ENCODE results near the gene ENPP7.

ENPP7 gene

DNA sequence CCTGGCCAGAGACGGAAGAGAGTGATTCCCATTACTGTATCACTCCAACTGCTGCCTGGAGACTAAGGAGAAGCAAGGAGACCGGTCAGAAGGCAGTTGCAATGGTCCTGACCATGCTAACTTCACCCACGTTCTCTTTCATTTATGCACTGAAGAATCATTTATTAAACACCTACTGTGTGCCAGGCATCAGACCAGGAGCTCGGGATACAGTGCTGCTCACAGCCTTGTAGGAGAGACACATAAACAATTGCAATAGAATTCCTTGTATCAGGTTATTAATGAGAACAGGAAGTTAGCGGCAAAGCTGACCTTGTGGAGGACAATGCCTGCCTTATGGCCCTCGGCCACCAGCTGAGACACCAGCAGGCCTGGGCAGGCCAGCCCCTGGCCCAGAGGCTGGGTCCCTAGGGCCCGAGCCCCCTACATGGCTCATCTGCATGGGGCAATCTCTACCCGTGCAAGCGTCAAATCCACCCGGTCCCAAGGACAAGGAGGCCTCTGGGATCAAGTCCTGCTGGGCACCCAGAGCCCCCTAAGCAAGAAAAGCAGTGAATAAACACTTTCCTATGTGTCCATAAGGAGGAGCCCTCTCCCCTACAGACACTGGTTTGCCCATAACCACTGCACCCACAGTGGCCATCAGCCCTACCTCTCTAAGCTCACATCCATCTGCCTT lies 8.6 kb upstream of the ENPP7 start:
- no peak overlapping the region for H2BK12ac ChIP-seq (ENCODE audit: low read length)
- no peak overlapping the region for H4K8ac ChIP-seq (ENCODE audit: low read depth, low read length)
- no peak overlapping the region for H3K4me3 ChIP-seq (ENCODE audit: low read length in 2 of 2)
- no peak overlapping the region for H3K4me2 ChIP-seq (ENCODE audit: insufficient read depth, low read length, poor library complexity, severe bottlenecking)
- peaks cover 2% of the 10 kb centered on the region for H3K79me1 ChIP-seq (ENCODE audit: low read depth, low read length)
- H3K27me3 ChIP-seq (ENCODE audit: control insufficient read depth in 3 of 3, insufficient read depth in 3 of 3, low read depth in 1 of 3, low read length in 3 of 3) = peaks cover 0 to 3% (median 0%) of the 10 kb centered on the region in 3 experiments
- H2AK5ac ChIP-seq (ENCODE audit: low read depth, low read length) = no peak overlapping the region
- H2BK120ac ChIP-seq (ENCODE audit: low read depth, low read length) = no peak overlapping the region
- H3K18ac ChIP-seq (ENCODE audit: low read length) = no peak overlapping the region
- no CpG with 5 or more reads among the region's 10 CpGs for WGBS, 2 donors (ENCODE audit: extremely low coverage in 2 of 2, insufficient read length in 2 of 2, insufficient replicate concordance in 1 of 2)
- no peaks in the 10 kb centered on the region for H3K36me3 ChIP-seq (replicated peaks in 1 of 2; ENCODE audit: control insufficient read depth in 2 of 2, insufficient read depth in 2 of 2, low read length in 2 of 2)
- no peak overlapping the region for H3K27ac ChIP-seq (replicated peaks; ENCODE audit: low read length)
- no peak overlapping the region for H3K9ac ChIP-seq (ENCODE audit: low read depth, low read length, poor library complexity)
- no peak overlapping the region for H4K91ac ChIP-seq (ENCODE audit: low read depth, low read length, poor library complexity)
- H3K14ac ChIP-seq (ENCODE audit: low read length) = no peak overlapping the region
- no peak overlapping the region for H3K4ac ChIP-seq (ENCODE audit: low read length)
- no peaks in the 10 kb centered on the region for H3K9me3 ChIP-seq (replicated peaks in 1 of 2; ENCODE audit: control insufficient read depth in 2 of 2, insufficient read depth in 1 of 2, low read depth in 1 of 2, low read length in 2 of 2)
- H3K4me1 ChIP-seq (ENCODE audit: control insufficient read depth in 2 of 2, insufficient read depth in 1 of 2, low read depth in 1 of 2, low read length in 2 of 2) = peaks cover 5 to 15% of the 10 kb centered on the region in 2 donors
- no peak overlapping the region for H3K23ac ChIP-seq (ENCODE audit: low read depth, low read length, poor library complexity)
- peak overlapping the region; percentile 41 for H2AFZ ChIP-seq (ENCODE audit: low read length)
- H2BK15ac ChIP-seq (ENCODE audit: low read length) = no peak overlapping the region
- H2BK5ac ChIP-seq (ENCODE audit: low read length) = no peak overlapping the region
- DNase-seq (ENCODE audit: low spot score) = no peak

DNA sequence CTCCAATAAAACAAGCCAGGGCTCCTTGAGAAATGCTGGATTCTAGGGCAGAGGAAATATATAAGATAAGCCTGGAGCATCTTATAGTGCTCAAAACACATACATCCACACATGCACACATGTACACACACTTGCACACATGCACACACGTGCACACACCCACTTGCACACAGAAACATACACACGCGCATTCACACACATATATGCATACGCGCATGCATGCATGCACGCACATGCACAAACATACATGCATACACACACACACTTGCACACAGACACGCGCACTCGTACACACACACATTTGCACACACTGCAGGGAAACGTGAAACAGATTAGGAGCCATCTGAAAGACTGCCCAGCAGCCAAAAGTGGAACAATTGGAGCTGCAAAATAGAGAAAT lies 8.0 kb upstream of the ENPP7 start:
- no peak overlapping the region for H3K4me2 ChIP-seq (ENCODE audit: insufficient read depth, low read length, poor library complexity, severe bottlenecking)
- H3K36me3 ChIP-seq (replicated peaks in 1 of 2; ENCODE audit: control insufficient read depth in 2 of 2, insufficient read depth in 2 of 2, low read length in 2 of 2) = no peaks in the 10 kb centered on the region
- H2BK120ac ChIP-seq (ENCODE audit: low read depth, low read length) = no peak overlapping the region
- no peak overlapping the region for H4K91ac ChIP-seq (ENCODE audit: low read depth, low read length, poor library complexity)
- WGBS, 2 donors (ENCODE audit: extremely low coverage in 2 of 2, insufficient read length in 2 of 2, insufficient replicate concordance in 1 of 2) = no CpG with 5 or more reads among the region's 10 CpGs
- no peak overlapping the region for H2AFZ ChIP-seq (ENCODE audit: low read length)
- H3K14ac ChIP-seq (ENCODE audit: low read length) = no peak overlapping the region
- H3K23ac ChIP-seq (ENCODE audit: low read depth, low read length, poor library complexity) = no peak overlapping the region
- H2BK15ac ChIP-seq (ENCODE audit: low read length) = no peak overlapping the region
- DNase-seq (ENCODE audit: low spot score) = no peak
- no peak overlapping the region for H2BK12ac ChIP-seq (ENCODE audit: low read length)
- no peak overlapping the region for H3K27ac ChIP-seq (replicated peaks; ENCODE audit: low read length)
- peaks cover 2% of the 10 kb centered on the region for H3K79me1 ChIP-seq (ENCODE audit: low read depth, low read length)
- no peak overlapping the region for H3K9ac ChIP-seq (ENCODE audit: low read depth, low read length, poor library complexity)
- H3K27me3 ChIP-seq (ENCODE audit: control insufficient read depth in 3 of 3, insufficient read depth in 3 of 3, low read depth in 1 of 3, low read length in 3 of 3) = no peaks in the 10 kb centered on the region
- H3K9me3 ChIP-seq (replicated peaks in 1 of 2; ENCODE audit: control insufficient read depth in 2 of 2, insufficient read depth in 1 of 2, low read depth in 1 of 2, low read length in 2 of 2) = no peaks in the 10 kb centered on the region
- no peak overlapping the region for H2AK5ac ChIP-seq (ENCODE audit: low read depth, low read length)
- H3K4me3 ChIP-seq (ENCODE audit: low read length in 2 of 2) = peak overlapping the region in 1 of 2 donors; percentile 60
- H2BK5ac ChIP-seq (ENCODE audit: low read length) = no peak overlapping the region
- H3K4me1 ChIP-seq (ENCODE audit: control insufficient read depth in 2 of 2, insufficient read depth in 1 of 2, low read depth in 1 of 2, low read length in 2 of 2) = peaks cover 5 to 15% of the 10 kb centered on the region in 2 donors
- H3K4ac ChIP-seq (ENCODE audit: low read length) = no peak overlapping the region
- H4K8ac ChIP-seq (ENCODE audit: low read depth, low read length) = no peak overlapping the region
- H3K18ac ChIP-seq (ENCODE audit: low read length) = no peak overlapping the region

GRCh38 chr17:79728169-79728907 lies 2.4 kb upstream of the ENPP7 start:
- no peak overlapping the region for H3K14ac ChIP-seq (ENCODE audit: low read length)
- no peak overlapping the region for H2BK5ac ChIP-seq (ENCODE audit: low read length)
- no peak overlapping the region for H3K4me2 ChIP-seq (ENCODE audit: insufficient read depth, low read length, poor library complexity, severe bottlenecking)
- no peak overlapping the region for H2BK15ac ChIP-seq (ENCODE audit: low read length)
- no peak overlapping the region for H4K91ac ChIP-seq (ENCODE audit: low read depth, low read length, poor library complexity)
- H2AFZ ChIP-seq (ENCODE audit: low read length) = peak overlapping the region; percentile 97
- no peak overlapping the region for H4K8ac ChIP-seq (ENCODE audit: low read depth, low read length)
- no peak overlapping the region for H3K4ac ChIP-seq (ENCODE audit: low read length)
- H3K4me1 ChIP-seq (ENCODE audit: control insufficient read depth in 2 of 2, insufficient read depth in 1 of 2, low read depth in 1 of 2, low read length in 2 of 2) = peaks cover under 1 to 1% of the 10 kb centered on the region in 2 donors
- peak overlapping the region; percentile 86 for H3K18ac ChIP-seq (ENCODE audit: low read length)
- H2BK120ac ChIP-seq (ENCODE audit: low read depth, low read length) = peak overlapping the region; percentile 2
- WGBS, 2 donors (ENCODE audit: extremely low coverage in 2 of 2, insufficient read length in 2 of 2, insufficient replicate concordance in 1 of 2) = no CpG with 5 or more reads among the region's 22 CpGs
- peak overlapping the region; percentile 31 for H2AK5ac ChIP-seq (ENCODE audit: low read depth, low read length)
- no peak overlapping the region for H3K9ac ChIP-seq (ENCODE audit: low read depth, low read length, poor library complexity)
- DNase-seq (ENCODE audit: low spot score) = peak; percentile 86
- no peaks in the 10 kb centered on the region for H3K36me3 ChIP-seq (replicated peaks in 1 of 2; ENCODE audit: control insufficient read depth in 2 of 2, insufficient read depth in 2 of 2, low read length in 2 of 2)
- no peak overlapping the region for H2BK12ac ChIP-seq (ENCODE audit: low read length)
- no peaks in the 10 kb centered on the region for H3K9me3 ChIP-seq (replicated peaks in 1 of 2; ENCODE audit: control insufficient read depth in 2 of 2, insufficient read depth in 1 of 2, low read depth in 1 of 2, low read length in 2 of 2)
- no peaks in the 10 kb centered on the region for H3K79me1 ChIP-seq (ENCODE audit: low read depth, low read length)
- no peaks in the 10 kb centered on the region for H3K27me3 ChIP-seq (ENCODE audit: control insufficient read depth in 3 of 3, insufficient read depth in 3 of 3, low read depth in 1 of 3, low read length in 3 of 3)
- H3K23ac ChIP-seq (ENCODE audit: low read depth, low read length, poor library complexity) = no peak overlapping the region
- H3K27ac ChIP-seq (replicated peaks; ENCODE audit: low read length) = no peak overlapping the region
- H3K4me3 ChIP-seq (ENCODE audit: low read length in 2 of 2) = peak overlapping the region in 1 of 2 donors; percentile 48

- no peak overlapping the region for H3K14ac ChIP-seq (ENCODE audit: low read length)
- peaks cover 0 to 1% of the 10 kb centered on the region in 2 donors for H3K4me1 ChIP-seq (ENCODE audit: control insufficient read depth in 2 of 2, insufficient read depth in 1 of 2, low read depth in 1 of 2, low read length in 2 of 2)
- H3K27ac ChIP-seq (replicated peaks; ENCODE audit: low read length) = no peak overlapping the region
- H2BK15ac ChIP-seq (ENCODE audit: low read length) = peak overlapping the region; percentile 52
- H2BK12ac ChIP-seq (ENCODE audit: low read length) = no peak overlapping the region
- peak overlapping the region; percentile 0 for H3K23ac ChIP-seq (ENCODE audit: low read depth, low read length, poor library complexity)
- H3K27me3 ChIP-seq (ENCODE audit: control insufficient read depth in 3 of 3, insufficient read depth in 3 of 3, low read depth in 1 of 3, low read length in 3 of 3) = no peaks in the 10 kb centered on the region
- H3K4ac ChIP-seq (ENCODE audit: low read length) = no peak overlapping the region
- no peaks in the 10 kb centered on the region for H3K9me3 ChIP-seq (replicated peaks in 1 of 2; ENCODE audit: control insufficient read depth in 2 of 2, insufficient read depth in 1 of 2, low read depth in 1 of 2, low read length in 2 of 2)
- no peak overlapping the region for H4K8ac ChIP-seq (ENCODE audit: low read depth, low read length)
- DNase-seq (ENCODE audit: low spot score) = no peak
- H3K4me3 ChIP-seq (ENCODE audit: low read length in 2 of 2) = peak overlapping the region in 1 of 2 donors; percentile 48
- H3K36me3 ChIP-seq (replicated peaks in 1 of 2; ENCODE audit: control insufficient read depth in 2 of 2, insufficient read depth in 2 of 2, low read length in 2 of 2) = no peaks in the 10 kb centered on the region
- H3K18ac ChIP-seq (ENCODE audit: low read length) = peak overlapping the region; percentile 22
- peak overlapping the region; percentile 1 for H2AK5ac ChIP-seq (ENCODE audit: low read depth, low read length)
- H4K91ac ChIP-seq (ENCODE audit: low read depth, low read length, poor library complexity) = no peak overlapping the region
- peak overlapping the region; percentile 2 for H2BK120ac ChIP-seq (ENCODE audit: low read depth, low read length)
- H2BK5ac ChIP-seq (ENCODE audit: low read length) = peak overlapping the region; percentile 2
- H3K9ac ChIP-seq (ENCODE audit: low read depth, low read length, poor library complexity) = no peak overlapping the region
- H3K79me1 ChIP-seq (ENCODE audit: low read depth, low read length) = no peaks in the 10 kb centered on the region
- WGBS, 2 donors (ENCODE audit: extremely low coverage in 2 of 2, insufficient read length in 2 of 2, insufficient replicate concordance in 1 of 2) = no CpG with 5 or more reads among the region's 26 CpGs
- H3K4me2 ChIP-seq (ENCODE audit: insufficient read depth, low read length, poor library complexity, severe bottlenecking) = no peak overlapping the region
- peak overlapping the region; percentile 97 for H2AFZ ChIP-seq (ENCODE audit: low read length)
These were observed 1.8 kb upstream of the ENPP7 start for GRCh38 chr17:79728908-79729471.
